ENCODE data around the gene PRRG1.
"Not testable (repeated sequence)": the region's sequence is repeated elsewhere in the genome, so short reads cannot be mapped to it uniquely, and the experiment has no call there.

Gene PRRG1

GRCh38 chrX:37485429-37485828 lies 136.3 kb downstream of the PRRG1 start:
- H3K4me3 ChIP-seq (ENCODE audit: low read depth, low read length) = no peak overlapping the region
- DNase-seq (ENCODE audit: low read depth) = no peak
- no peak for TF ChIP-seq CTCF (conservative IDR thresholded peaks at IDR 0.05; ENCODE audit: low read depth, low read length)

GRCh38 chrX:37487271-37487670 lies 138.1 kb downstream of the PRRG1 start:
- no peak overlapping the region for H3K4me3 ChIP-seq (ENCODE audit: low read depth, low read length)
- TF ChIP-seq CTCF (conservative IDR thresholded peaks at IDR 0.05; ENCODE audit: low read depth, low read length) = no peak
- DNase-seq (ENCODE audit: low read depth) = no peak

- H3K4me3 ChIP-seq (ENCODE audit: low read depth, low read length) = no peak overlapping the region
- DNase-seq (ENCODE audit: low read depth) = no peak
- no peak for TF ChIP-seq CTCF (conservative IDR thresholded peaks at IDR 0.05; ENCODE audit: low read depth, low read length)
These were observed 139.2 kb downstream of the PRRG1 start for GRCh38 chrX:37488323-37488722.

GRCh38 chrX:37491686-37492085 lies 142.5 kb downstream of the PRRG1 start:
- no peak for DNase-seq (ENCODE audit: low read depth)
- H3K4me3 ChIP-seq (ENCODE audit: low read depth, low read length) = no peak overlapping the region
- no peak for TF ChIP-seq CTCF (conservative IDR thresholded peaks at IDR 0.05; ENCODE audit: low read depth, low read length)

GRCh38 chrX:37495760-37496159 lies 146.6 kb downstream of the PRRG1 start:
- DNase-seq (ENCODE audit: low read depth) = peak; percentile 14
- peak; percentile 33 for TF ChIP-seq CTCF (conservative IDR thresholded peaks at IDR 0.05; ENCODE audit: low read depth, low read length)

GRCh38 chrX:37497126-37497525 lies 148.0 kb downstream of the PRRG1 start:
- not testable (repeated sequence) for H3K4me3 ChIP-seq (ENCODE audit: low read depth, low read length); DNase-seq (ENCODE audit: low read depth)

More at GRCh38 chrX:37495760-37496159, 146.6 kb downstream of the PRRG1 start:
- not testable (repeated sequence) for H3K4me3 ChIP-seq (ENCODE audit: low read depth, low read length)

- not testable (repeated sequence) for DNase-seq (ENCODE audit: low read depth); H3K4me3 ChIP-seq (ENCODE audit: low read depth, low read length)
These were observed 149.2 kb downstream of the PRRG1 start for GRCh38 chrX:37498323-37498722.

- not testable (repeated sequence) for DNase-seq (ENCODE audit: low read depth); H3K4me3 ChIP-seq (ENCODE audit: low read depth, low read length)
These were observed 150.5 kb downstream of the PRRG1 start for GRCh38 chrX:37499649-37500048.

- TF ChIP-seq CTCF (conservative IDR thresholded peaks at IDR 0.05; ENCODE audit: low read depth, low read length) = no peak
- no peak for DNase-seq (ENCODE audit: low read depth)
- no peak overlapping the region for H3K4me3 ChIP-seq (ENCODE audit: low read depth, low read length)
These were observed 155.8 kb downstream of the PRRG1 start for GRCh38 chrX:37504991-37505390.

All from choroid plexus epithelial cell (primary cell).